ENCODE data around the gene SGPL1. TPM values are rescaled to one million over a fixed set of nuclear protein-coding genes. Genes with fewer than 3 reads are reported as not detected.

The SGPL1 gene
- total RNA-seq, 3 donors from 2014 or later (not counting 1 experiment from before 2014, with no cell fraction given): 33.7 to 48.4 (median 47.8) TPM

DNA sequence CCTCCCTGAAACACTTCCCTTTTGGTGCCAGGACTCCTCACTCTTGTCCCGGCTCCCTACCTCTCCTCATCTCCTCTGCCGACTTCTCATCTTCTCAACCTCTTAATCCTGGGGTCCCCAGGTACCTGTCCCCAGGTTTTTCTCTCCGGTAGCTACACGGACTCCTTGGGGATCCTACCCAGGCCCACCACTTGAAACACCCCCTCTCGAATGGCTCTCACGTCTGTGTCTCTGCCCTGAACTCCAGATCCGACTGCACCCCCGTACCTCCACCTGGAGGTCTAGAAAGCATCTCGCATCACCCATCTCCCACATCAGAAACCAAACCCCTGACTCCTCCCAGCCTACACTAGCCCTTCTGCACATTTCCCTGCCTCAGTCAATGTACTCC, 35.4 kb upstream of the SGPL1 start:
- TF ChIP-seq, protein P1, sequence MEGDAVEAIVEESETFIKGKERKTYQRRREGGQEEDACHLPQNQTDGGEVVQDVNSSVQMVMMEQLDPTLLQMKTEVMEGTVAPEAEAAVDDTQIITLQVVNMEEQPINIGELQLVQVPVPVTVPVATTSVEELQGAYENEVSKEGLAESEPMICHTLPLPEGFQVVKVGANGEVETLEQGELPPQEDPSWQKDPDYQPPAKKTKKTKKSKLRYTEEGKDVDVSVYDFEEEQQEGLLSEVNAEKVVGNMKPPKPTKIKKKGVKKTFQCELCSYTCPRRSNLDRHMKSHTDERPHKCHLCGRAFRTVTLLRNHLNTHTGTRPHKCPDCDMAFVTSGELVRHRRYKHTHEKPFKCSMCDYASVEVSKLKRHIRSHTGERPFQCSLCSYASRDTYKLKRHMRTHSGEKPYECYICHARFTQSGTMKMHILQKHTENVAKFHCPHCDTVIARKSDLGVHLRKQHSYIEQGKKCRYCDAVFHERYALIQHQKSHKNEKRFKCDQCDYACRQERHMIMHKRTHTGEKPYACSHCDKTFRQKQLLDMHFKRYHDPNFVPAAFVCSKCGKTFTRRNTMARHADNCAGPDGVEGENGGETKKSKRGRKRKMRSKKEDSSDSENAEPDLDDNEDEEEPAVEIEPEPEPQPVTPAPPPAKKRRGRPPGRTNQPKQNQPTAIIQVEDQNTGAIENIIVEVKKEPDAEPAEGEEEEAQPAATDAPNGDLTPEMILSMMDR (IDR thresholded peaks at IDR 0.05): no peak
- H3K27me3 ChIP-seq (ENCODE audit: control insufficient read depth, insufficient read depth, low read length): no peaks in the 10 kb centered on the region
- H3K27ac ChIP-seq (ENCODE audit: low read length): no peak overlapping the region
- no peak overlapping the region for H3K4me3 ChIP-seq (ENCODE audit: low read length)
- Mint-ChIP-seq H3K4me3 (no peak overlapping the region), H3K36me3 (no peaks in the 10 kb centered on the region), H3K4me1 (peaks cover 21 to 22% of the 10 kb centered on the region in 2 donors), H3K9me3 (no peaks in the 10 kb centered on the region), H3K27me3 (ENCODE audit: low read depth in 2 of 2) (no peaks in the 10 kb centered on the region), H3K27ac (no peak overlapping the region)
- WGBS (ENCODE audit: insufficient coverage): 91% methylated on average over 9 of the region's 9 CpGs
- no peaks in the 10 kb centered on the region for H3K36me3 ChIP-seq (ENCODE audit: control insufficient read depth, insufficient read depth, low read length)
- peaks cover 20% of the 10 kb centered on the region for H3K4me1 ChIP-seq (ENCODE audit: control insufficient read depth, insufficient read depth, low read length)
- no peaks in the 10 kb centered on the region for H3K9me3 ChIP-seq (ENCODE audit: control insufficient read depth, insufficient read depth, low read length)
- intact Hi-C loops (cut with micrococcal nuclease): no loop called here
- DNase-seq (no peak), ATAC-seq (no peak)

DNA sequence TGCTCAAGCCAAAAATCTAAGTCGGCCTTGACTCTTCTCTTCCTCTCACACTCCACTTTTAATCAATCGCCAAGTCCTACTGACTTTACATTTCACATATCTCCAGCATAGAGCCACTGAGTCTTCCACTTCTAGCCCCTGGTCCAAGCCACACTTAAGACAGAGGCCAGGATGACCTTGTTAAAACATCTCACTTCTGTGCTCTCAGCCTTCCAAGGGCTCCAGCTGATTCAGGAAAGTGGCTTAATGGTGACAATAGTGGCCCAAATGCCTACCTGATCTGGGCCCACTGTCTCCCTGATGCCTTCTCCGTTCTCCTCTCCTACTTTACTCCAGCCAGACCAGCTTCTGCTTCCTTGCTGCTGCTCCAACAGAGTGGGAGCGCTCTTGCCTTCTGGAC, 35.0 kb upstream of the SGPL1 start:
- intact Hi-C loops (cut with micrococcal nuclease): no loop called here
- DNase-seq: no peak
- peaks cover 24% of the 10 kb centered on the region for H3K4me1 ChIP-seq (ENCODE audit: control insufficient read depth, insufficient read depth, low read length)
- Mint-ChIP-seq H3K9me3 (no peaks in the 10 kb centered on the region), H3K27ac (no peak overlapping the region), H3K27me3 (ENCODE audit: low read depth in 2 of 2) (no peaks in the 10 kb centered on the region), H3K4me1 (peaks cover 25% of the 10 kb centered on the region in 2 donors), H3K4me3 (no peak overlapping the region), H3K36me3 (no peaks in the 10 kb centered on the region)
- TF ChIP-seq, protein P1 (IDR thresholded peaks at IDR 0.05): no peak
- H3K27ac ChIP-seq (ENCODE audit: low read length): no peak overlapping the region
- H3K4me3 ChIP-seq (ENCODE audit: low read length): no peak overlapping the region
- ATAC-seq: no peak
- no peaks in the 10 kb centered on the region for H3K27me3 ChIP-seq (ENCODE audit: control insufficient read depth, insufficient read depth, low read length)
- no peaks in the 10 kb centered on the region for H3K9me3 ChIP-seq (ENCODE audit: control insufficient read depth, insufficient read depth, low read length)
- WGBS (ENCODE audit: insufficient coverage): 87% methylated on average over 4 of the region's 4 CpGs
- H3K36me3 ChIP-seq (ENCODE audit: control insufficient read depth, insufficient read depth, low read length): no peaks in the 10 kb centered on the region

GRCh38 chr10:70781461-70782051, 34.2 kb upstream of the SGPL1 start:
- H3K9me3 Mint-ChIP-seq: no peaks in the 10 kb centered on the region
- no peaks in the 10 kb centered on the region for H3K36me3 ChIP-seq (ENCODE audit: control insufficient read depth, insufficient read depth, low read length)
- ATAC-seq: no peak

More at GRCh38 chr10:70781461-70782051, 34.2 kb upstream of the SGPL1 start:
- Histone ChIP-seq H3K27ac (ENCODE audit: low read length) (no peak overlapping the region), H3K4me3 (ENCODE audit: low read length) (no peak overlapping the region), H3K4me1 (ENCODE audit: control insufficient read depth, insufficient read depth, low read length) (peaks cover 29% of the 10 kb centered on the region), H3K9me3 (ENCODE audit: control insufficient read depth, insufficient read depth, low read length) (no peaks in the 10 kb centered on the region), H3K27me3 (ENCODE audit: control insufficient read depth, insufficient read depth, low read length) (no peaks in the 10 kb centered on the region)
- peaks cover 33% of the 10 kb centered on the region in 2 donors for H3K4me1 Mint-ChIP-seq
- H3K27me3 Mint-ChIP-seq (ENCODE audit: low read depth in 2 of 2): no peaks in the 10 kb centered on the region
- H3K4me3 Mint-ChIP-seq: no peak overlapping the region
- DNase-seq: no peak
- intact Hi-C loops (cut with micrococcal nuclease): no loop called here
- WGBS (ENCODE audit: insufficient coverage): 96% methylated on average over 8 of the region's 8 CpGs
- H3K36me3 Mint-ChIP-seq: no peaks in the 10 kb centered on the region
- no peak overlapping the region for H3K27ac Mint-ChIP-seq
- TF ChIP-seq, protein P1 (IDR thresholded peaks at IDR 0.05): no peak

All from natural killer cell (primary cell).